Activated naive CD4-positive, alpha-beta T cell treated with anti-CD3 and anti-CD28 coated beads, Interleukin-2, amount 10 ng/mL, durations not matched to agents 7 days and 5 days (primary cell): ENCODE results near the gene FHIT.

Experiments used
- CTCF ChIA-PET: fragments of 350-600 bp; sonication (Branson Sonifier 250); formaldehyde crosslinking; loops from one replicate; lab custom pipeline; 2021; ENCODE audit warnings: antibody characterized with exemption; lab: Charles Lee
- DNase-seq: peaks from one replicate; pipeline ENCODE4 v3.0.0-alpha.2; 2020
- H3K27ac Mint-ChIP-seq: one replicate; pipeline ENCODE4 v1.8.0; 2021; ENCODE audit warnings: mild to moderate bottlenecking, moderate library complexity, mixed read lengths
- H3K27me3 Mint-ChIP-seq: one replicate; pipeline ENCODE4 v1.8.0; 2021; ENCODE audit warnings: mild to moderate bottlenecking, mixed read lengths
- H3K36me3 Mint-ChIP-seq: one replicate; pipeline ENCODE4 v1.8.0; 2021; ENCODE audit warnings: mixed read lengths
- H3K4me1 Mint-ChIP-seq: one replicate; pipeline ENCODE4 v1.8.0; 2021; ENCODE audit warnings: mixed read lengths
- H3K4me3 Mint-ChIP-seq: one replicate; pipeline ENCODE4 v1.8.0; 2021; ENCODE audit warnings: mild to moderate bottlenecking, moderate library complexity, mixed read lengths
- H3K9me3 Mint-ChIP-seq: one replicate; pipeline ENCODE4 v1.8.0; 2021; ENCODE audit warnings: mixed read lengths

FHIT gene

DNA sequence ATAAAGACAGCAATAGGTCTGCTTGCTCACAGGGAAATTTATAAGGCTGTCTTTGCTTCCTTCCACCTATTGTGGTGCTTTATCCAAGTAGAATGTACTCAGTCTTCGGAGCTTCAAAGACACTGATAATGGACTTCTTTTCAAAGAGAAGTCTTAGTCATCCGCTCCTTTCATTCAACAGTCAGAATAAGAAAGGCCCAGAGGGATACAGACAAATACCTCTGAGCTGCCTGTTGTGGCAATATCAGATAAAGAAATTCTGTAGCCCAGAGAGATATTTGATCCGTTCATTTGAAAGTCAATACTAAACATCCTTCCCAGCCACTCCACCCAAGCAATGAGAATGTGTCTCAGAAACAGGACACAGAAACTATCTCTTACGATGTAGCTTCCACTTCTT is 110.0 kb downstream of the FHIT start:
- H3K27me3 Mint-ChIP-seq: no peaks in the 10 kb centered on the region
- H3K27ac Mint-ChIP-seq: no peak overlapping the region
- DNase-seq: no peak
- CTCF ChIA-PET: no interaction called here
- H3K36me3 Mint-ChIP-seq: no peaks in the 10 kb centered on the region
- H3K4me3 Mint-ChIP-seq: no peak overlapping the region
- no peaks in the 10 kb centered on the region for H3K9me3 Mint-ChIP-seq
- no peaks in the 10 kb centered on the region for H3K4me1 Mint-ChIP-seq

DNA sequence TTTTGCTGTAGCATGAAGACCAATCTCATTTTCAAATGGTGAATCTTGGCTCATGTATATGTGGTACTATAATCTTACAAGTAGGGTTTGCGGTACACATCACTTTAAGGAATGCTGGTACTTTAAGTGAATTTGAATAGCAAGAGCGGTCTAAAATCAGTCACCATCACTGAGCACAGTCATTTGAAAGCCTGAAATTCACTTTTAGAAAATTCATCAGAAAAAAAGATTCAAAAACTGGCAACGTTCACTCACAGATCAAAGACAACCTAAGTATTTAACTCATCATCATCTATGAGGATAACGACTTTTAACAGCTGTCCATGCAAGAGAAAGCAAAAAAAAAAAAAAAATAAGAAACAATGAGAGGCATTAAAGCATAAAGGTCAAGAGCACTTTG is 111.6 kb downstream of the FHIT start:
- Mint-ChIP-seq H3K4me1 (no peaks in the 10 kb centered on the region), H3K4me3 (no peak overlapping the region), H3K27me3 (no peaks in the 10 kb centered on the region), H3K9me3 (no peaks in the 10 kb centered on the region), H3K27ac (no peak overlapping the region), H3K36me3 (no peaks in the 10 kb centered on the region)
- DNase-seq: no peak
- CTCF ChIA-PET: no interaction called here

DNA sequence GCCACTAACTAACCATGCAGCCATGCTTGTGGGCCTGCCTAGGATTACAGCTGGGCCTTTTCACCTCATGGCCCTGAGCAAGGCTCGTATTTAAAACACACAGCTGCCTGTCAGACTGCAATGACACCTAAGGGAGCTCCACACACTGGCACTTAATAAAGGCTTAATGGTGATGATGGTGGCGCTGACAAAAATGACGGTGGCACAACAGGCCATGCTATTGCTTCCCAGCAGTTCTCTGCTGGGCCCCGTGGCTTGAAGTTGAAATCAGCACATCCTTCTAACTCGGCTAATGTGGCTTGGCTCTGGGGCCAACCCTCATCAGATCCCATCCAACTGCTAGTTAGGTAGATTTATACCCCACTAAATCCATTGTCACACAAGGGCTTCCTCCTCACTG is 112.9 kb downstream of the FHIT start:
- H3K36me3 Mint-ChIP-seq: no peaks in the 10 kb centered on the region
- CTCF ChIA-PET: no interaction called here
- no peaks in the 10 kb centered on the region for H3K27me3 Mint-ChIP-seq
- DNase-seq: no peak
- H3K27ac Mint-ChIP-seq: no peak overlapping the region
- no peaks in the 10 kb centered on the region for H3K9me3 Mint-ChIP-seq
- H3K4me3 Mint-ChIP-seq: no peak overlapping the region
- no peaks in the 10 kb centered on the region for H3K4me1 Mint-ChIP-seq

DNA sequence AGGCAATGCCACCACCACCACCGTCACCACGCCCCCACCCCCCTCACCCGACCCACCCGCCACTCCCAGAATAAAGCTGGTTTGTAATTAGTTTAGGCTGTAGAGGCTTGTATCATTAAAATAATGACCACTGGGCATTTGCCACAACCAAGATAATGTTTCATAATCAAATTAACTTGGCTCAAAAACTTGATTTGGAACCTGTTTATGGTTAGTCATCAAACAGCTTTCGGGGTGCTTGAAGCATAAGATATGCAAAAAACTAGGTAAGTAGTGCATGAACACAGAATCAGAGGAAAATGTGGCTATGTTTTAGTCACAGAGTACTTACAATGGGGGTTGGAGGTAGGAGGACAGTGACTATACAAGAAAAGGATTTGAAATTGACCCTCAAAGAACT is 115.1 kb downstream of the FHIT start:
- no peaks in the 10 kb centered on the region for H3K36me3 Mint-ChIP-seq
- no peaks in the 10 kb centered on the region for H3K27me3 Mint-ChIP-seq
- H3K4me1 Mint-ChIP-seq: no peaks in the 10 kb centered on the region
- H3K27ac Mint-ChIP-seq: no peak overlapping the region
- no peaks in the 10 kb centered on the region for H3K9me3 Mint-ChIP-seq
- H3K4me3 Mint-ChIP-seq: no peak overlapping the region
- DNase-seq: no peak
- CTCF ChIA-PET: no interaction called here

DNA sequence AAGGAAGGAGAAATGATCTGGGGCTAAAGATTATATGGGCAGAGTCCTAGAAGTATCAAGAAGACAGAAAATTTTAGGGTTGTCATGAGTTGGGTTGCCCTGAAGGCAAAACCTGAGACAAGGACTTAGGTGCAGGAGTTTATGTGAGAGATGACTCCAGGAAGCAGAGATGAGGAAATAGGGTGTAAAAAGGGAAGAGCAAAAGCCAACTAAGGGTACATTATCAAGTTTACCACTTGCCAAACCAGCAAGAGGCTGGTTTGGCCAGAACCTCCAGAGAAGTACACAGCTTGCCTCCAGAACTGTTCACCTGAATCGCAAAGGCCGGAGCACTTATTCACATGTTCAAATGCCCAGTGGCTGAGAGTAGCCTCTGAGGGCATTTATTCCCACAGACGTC is 116.7 kb downstream of the FHIT start:
- H3K27me3 Mint-ChIP-seq: no peaks in the 10 kb centered on the region
- no peak overlapping the region for H3K4me3 Mint-ChIP-seq
- no peak for DNase-seq
- no peak overlapping the region for H3K27ac Mint-ChIP-seq
- no peaks in the 10 kb centered on the region for H3K9me3 Mint-ChIP-seq
- CTCF ChIA-PET: interaction anchor here (0.7 kb wide), 1 partner anchor 575 kb away, joined by 3 read pairs; no protein-coding TSS in a partner anchor
- no peaks in the 10 kb centered on the region for H3K4me1 Mint-ChIP-seq
- H3K36me3 Mint-ChIP-seq: no peaks in the 10 kb centered on the region

DNA sequence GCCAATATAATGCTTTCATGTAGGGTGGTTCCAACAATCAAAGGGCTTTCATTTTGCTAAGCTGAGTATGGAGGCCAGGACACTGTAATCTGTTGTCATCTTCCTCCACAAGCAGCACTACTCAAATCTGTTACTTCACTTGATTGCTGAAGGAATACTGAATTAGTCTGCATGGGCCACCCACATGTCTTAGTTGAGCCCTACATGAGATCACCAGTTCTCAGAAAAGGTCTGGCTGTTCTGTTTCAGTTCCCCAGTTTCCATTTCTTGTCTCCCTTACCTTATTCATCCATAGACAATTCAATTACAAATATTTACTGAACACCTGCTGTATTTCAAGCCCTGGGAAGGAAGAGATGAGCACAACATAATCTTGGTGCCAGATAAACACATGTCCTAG is 119.2 kb downstream of the FHIT start:
- DNase-seq: no peak
- Mint-ChIP-seq H3K9me3 (no peaks in the 10 kb centered on the region), H3K4me1 (no peaks in the 10 kb centered on the region), H3K4me3 (no peak overlapping the region), H3K36me3 (no peaks in the 10 kb centered on the region), H3K27me3 (no peaks in the 10 kb centered on the region), H3K27ac (no peak overlapping the region)
- CTCF ChIA-PET: no interaction called here

DNA sequence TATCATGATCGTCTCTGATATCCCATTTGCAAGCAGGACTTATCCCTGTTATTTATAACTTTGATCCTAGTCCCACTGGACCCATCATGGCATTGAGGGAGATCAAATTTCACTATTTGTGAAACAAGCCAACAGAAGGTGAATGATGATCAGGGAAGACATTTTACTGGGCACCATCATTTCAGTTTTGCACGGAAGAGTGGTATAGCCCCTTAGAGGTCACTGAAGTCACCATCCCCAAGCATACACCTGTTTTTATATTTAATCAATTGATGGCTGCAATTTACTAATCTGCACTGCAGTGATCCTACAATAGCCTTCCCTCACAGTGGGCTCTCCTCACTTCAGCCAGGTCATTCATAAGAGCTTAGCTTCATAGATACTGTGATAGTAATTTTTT is 132.4 kb downstream of the FHIT start:
- Mint-ChIP-seq H3K9me3 (peaks cover 4% of the 10 kb centered on the region), H3K27ac (no peak overlapping the region), H3K27me3 (no peaks in the 10 kb centered on the region), H3K4me1 (no peaks in the 10 kb centered on the region), H3K36me3 (no peaks in the 10 kb centered on the region), H3K4me3 (no peak overlapping the region)
- no peak for DNase-seq
- CTCF ChIA-PET: no interaction called here

DNA sequence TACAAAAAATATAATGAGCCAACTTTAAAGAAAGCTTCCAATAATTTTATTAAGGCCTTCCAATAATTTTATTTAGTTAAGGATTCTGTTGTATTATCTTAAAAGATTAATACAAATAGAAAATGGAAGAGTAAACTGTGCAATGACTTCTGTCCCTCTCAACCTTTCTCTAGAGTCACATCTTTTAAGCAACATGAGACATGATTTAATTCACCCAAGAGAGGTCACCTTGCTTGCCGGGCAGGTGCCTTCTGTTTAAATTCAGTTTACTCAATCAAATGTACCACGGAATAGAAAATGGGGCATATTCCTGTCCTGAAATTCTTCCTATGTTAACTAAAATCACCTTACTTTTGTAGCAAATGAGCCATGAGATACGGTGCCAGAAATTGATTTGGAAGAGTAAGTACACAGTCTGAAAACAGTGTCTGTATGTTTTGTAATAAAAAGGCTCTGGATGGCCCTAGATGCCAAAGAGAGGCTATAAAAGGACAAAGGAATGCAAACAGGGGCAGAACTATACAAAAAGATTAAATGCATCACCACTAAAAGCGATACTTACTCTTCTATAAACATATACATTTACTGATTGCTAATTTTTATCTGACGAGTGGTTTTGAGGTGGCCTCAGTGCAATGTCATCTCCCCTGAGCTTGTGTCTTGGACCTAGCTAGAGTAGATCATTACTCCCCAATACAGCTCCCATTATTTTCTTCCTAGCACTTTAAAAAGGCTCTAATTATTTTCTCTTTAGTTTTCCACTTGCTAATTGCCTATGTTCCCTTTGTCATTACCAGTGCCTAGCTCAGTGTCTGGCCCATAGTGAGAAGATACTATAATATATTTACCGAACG is 134.0 kb downstream of the FHIT start:
- CTCF ChIA-PET: no interaction called here
- peaks cover 4% of the 10 kb centered on the region for H3K9me3 Mint-ChIP-seq
- DNase-seq: no peak
- H3K4me3 Mint-ChIP-seq: no peak overlapping the region
- no peaks in the 10 kb centered on the region for H3K27me3 Mint-ChIP-seq
- H3K4me1 Mint-ChIP-seq: peaks cover 3% of the 10 kb centered on the region
- H3K36me3 Mint-ChIP-seq: no peaks in the 10 kb centered on the region
- H3K27ac Mint-ChIP-seq: no peak overlapping the region

DNA sequence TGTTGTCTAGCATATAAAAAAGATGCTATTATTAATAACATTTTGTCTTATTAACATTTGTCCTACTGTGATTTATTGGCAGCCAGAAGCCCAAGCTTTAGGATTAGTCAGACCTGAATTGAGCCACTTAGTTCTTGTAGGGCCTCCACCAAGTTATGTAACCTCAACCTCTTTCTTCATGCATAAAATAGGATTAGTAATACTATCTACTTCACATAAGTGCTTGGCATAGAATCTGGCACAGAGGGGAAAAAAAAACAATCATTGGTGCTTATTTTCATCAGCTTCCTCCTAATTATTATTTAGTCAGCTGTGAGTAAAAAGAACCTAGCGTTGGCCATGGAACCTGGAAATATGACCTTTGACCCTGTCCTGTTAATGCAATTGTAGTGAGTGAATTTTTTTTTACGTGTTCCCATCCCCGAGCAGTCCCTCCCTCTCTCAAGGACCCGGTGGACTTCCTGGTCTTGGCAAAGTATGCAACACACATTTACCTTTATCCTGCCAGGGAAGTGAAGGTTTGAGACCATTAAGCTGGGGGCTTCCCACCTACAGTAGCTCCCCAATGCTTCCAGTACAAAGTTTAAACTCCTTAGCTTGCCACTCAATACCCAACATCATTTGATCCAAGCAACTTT is 136.8 kb downstream of the FHIT start:
- Mint-ChIP-seq H3K4me3 (no peak overlapping the region), H3K4me1 (peaks cover 25% of the 10 kb centered on the region), H3K27me3 (no peaks in the 10 kb centered on the region), H3K27ac (no peak overlapping the region), H3K36me3 (no peaks in the 10 kb centered on the region), H3K9me3 (no peaks in the 10 kb centered on the region)
- DNase-seq: no peak
- CTCF ChIA-PET: no interaction called here

DNA sequence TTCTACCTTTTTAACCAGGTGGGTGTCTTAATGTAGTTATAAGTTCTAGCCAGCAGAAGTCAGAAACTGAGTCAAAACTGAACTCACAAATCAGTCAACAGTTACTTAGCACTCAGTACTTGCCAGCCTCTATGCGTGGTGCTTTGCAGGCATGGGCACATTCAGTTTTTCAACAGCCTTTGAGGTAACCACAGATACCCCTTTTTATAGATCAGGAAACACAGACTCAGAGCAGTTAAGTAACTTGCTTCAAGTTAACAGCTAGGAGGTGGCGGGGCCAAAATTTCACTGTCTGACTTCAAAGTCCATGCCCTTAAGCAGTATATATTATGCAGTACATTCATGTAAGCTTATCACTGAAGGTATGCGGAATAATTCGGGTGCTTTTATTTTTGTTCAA is 139.4 kb downstream of the FHIT start:
- DNase-seq: no peak
- H3K4me3 Mint-ChIP-seq: no peak overlapping the region
- CTCF ChIA-PET: no interaction called here
- H3K4me1 Mint-ChIP-seq: peaks cover 25% of the 10 kb centered on the region
- no peaks in the 10 kb centered on the region for H3K27me3 Mint-ChIP-seq
- H3K9me3 Mint-ChIP-seq: no peaks in the 10 kb centered on the region
- H3K27ac Mint-ChIP-seq: no peak overlapping the region
- no peaks in the 10 kb centered on the region for H3K36me3 Mint-ChIP-seq

DNA sequence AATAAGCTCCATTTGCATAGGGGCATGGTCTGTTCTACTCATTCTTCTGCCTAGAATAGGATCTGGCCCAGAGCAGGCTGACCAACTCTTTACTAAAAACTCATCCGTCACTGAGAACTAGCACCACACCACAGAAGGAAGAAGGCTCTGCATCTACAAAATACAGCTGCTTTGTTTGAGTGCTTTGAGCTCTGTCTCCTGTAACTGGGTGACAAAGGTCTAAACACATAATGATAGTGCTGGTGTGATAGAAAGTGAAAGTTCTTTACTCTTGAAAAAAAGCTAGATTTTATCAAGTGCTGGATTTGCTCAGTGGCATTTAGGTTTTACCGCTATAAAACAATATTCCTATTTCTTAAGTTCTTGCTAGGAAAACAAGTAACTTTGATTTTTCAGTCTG is 140.7 kb downstream of the FHIT start:
- Mint-ChIP-seq H3K36me3 (no peaks in the 10 kb centered on the region), H3K4me1 (peaks cover 25% of the 10 kb centered on the region), H3K27ac (peak overlapping the region; percentile 35), H3K9me3 (no peaks in the 10 kb centered on the region), H3K27me3 (no peaks in the 10 kb centered on the region), H3K4me3 (no peak overlapping the region)
- CTCF ChIA-PET: no interaction called here
- no peak for DNase-seq

DNA sequence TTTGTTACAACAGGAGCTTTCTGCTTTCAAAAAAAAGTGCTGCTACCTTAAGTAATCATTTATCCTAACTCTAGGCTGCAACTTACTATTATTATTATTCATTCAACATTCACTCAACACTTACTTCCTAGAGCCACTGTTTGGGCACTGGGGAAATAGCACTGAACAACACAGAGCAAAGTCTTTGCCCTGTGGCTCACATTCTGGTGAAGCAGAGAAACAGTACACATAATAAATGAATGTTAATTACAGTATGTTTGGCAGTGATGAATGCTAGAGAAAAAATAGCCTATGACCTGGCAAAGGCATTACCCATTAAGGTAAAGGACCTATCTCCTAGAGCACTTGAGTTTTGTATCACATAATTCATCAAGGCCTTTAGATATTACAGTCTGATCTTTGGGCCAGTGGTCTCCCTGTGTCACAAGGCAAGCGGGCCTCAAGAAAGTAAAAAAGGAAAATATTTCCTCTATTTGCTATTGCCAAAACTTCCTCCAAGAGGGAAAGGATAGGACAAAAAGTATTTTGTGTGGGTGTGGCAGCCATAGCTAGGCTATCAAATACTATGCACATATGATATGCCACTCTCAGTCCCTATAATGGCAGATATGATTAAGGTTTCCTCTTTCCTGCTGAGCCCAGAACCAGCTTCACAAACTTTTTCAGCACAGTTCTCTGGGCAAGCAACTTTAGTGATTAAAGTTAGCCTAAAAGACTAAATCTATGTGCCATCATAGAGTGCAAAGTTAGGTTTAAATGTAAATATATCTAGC is 142.8 kb downstream of the FHIT start:
- Mint-ChIP-seq H3K4me3 (no peak overlapping the region), H3K36me3 (peaks cover 2% of the 10 kb centered on the region), H3K27me3 (no peaks in the 10 kb centered on the region), H3K27ac (no peak overlapping the region), H3K4me1 (peaks cover 25% of the 10 kb centered on the region), H3K9me3 (no peaks in the 10 kb centered on the region)
- DNase-seq: no peak
- CTCF ChIA-PET: no interaction called here

DNA sequence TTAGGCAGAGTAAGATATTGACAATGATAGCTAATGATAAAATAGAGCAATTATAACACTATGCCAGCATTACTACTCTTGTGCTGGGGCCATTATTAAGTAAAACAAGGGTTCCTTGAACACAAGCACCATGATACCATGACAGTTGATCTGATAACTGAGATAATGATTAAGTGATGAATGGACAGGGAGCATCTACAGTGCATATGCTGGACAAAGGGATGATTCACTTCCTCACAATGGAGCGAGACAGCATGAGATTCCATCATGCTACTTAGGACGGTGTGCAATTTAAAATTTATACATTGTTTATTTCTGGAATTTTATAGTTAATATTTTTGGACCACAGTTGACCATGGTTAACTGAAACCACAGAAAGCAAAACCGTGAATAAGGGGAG is 156.6 kb downstream of the FHIT start:
- no peaks in the 10 kb centered on the region for H3K27me3 Mint-ChIP-seq
- H3K4me3 Mint-ChIP-seq: no peak overlapping the region
- CTCF ChIA-PET: no interaction called here
- H3K27ac Mint-ChIP-seq: no peak overlapping the region
- H3K36me3 Mint-ChIP-seq: no peaks in the 10 kb centered on the region
- no peak for DNase-seq
- H3K4me1 Mint-ChIP-seq: no peaks in the 10 kb centered on the region
- no peaks in the 10 kb centered on the region for H3K9me3 Mint-ChIP-seq

DNA sequence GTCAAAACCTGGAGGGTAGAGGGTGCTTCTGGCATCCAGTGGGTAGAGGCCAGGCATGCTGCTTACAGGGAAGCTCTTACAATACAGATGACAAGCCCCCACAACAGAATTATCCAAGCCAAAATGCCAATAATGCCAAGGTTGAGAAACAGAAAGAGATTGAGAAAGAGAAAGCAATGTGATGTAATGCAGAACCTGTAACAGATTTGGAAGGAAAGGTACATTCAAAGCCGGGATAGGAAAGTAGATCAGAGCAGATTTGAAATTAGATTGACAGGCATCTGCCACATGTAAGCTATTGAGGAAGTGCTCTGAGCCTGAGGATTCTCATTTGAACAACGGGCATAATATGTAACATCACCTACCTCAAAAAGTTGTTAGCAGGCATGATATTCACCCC is 157.9 kb downstream of the FHIT start:
- no peak for DNase-seq
- no peak overlapping the region for H3K4me3 Mint-ChIP-seq
- CTCF ChIA-PET: no interaction called here
- no peaks in the 10 kb centered on the region for H3K4me1 Mint-ChIP-seq
- H3K36me3 Mint-ChIP-seq: no peaks in the 10 kb centered on the region
- no peak overlapping the region for H3K27ac Mint-ChIP-seq
- no peaks in the 10 kb centered on the region for H3K27me3 Mint-ChIP-seq
- H3K9me3 Mint-ChIP-seq: no peaks in the 10 kb centered on the region

DNA sequence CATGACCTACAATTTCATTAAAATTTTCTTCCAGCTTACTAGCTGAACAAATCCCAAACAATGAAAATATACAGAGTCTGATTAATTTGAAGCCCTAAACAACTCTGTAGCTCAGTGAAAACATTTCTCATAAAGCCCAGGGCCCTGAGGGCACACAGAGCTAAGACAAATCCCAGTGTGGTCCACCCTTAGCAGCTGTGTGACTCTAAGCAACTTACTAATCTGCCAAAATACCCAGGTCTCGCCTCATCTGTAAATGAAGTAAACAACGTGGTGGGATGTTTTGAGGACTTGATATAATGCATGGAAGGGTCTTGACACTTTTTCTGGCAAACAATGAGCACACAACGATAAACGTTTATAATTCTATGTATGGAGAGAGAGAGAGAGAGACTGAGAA is 158.4 kb downstream of the FHIT start:
- no peaks in the 10 kb centered on the region for H3K9me3 Mint-ChIP-seq
- no peak overlapping the region for H3K27ac Mint-ChIP-seq
- CTCF ChIA-PET: no interaction called here
- H3K36me3 Mint-ChIP-seq: no peaks in the 10 kb centered on the region
- no peaks in the 10 kb centered on the region for H3K4me1 Mint-ChIP-seq
- H3K4me3 Mint-ChIP-seq: no peak overlapping the region
- H3K27me3 Mint-ChIP-seq: no peaks in the 10 kb centered on the region
- DNase-seq: no peak
